Motor neuron (in vitro differentiated cells): Measurements from ENCODE around the gene S1PR2. TPM values are rescaled to one million over a fixed set of nuclear protein-coding genes. Genes with fewer than 3 reads are reported as not detected.

Experiments
- ATAC-seq, 8 experiments: fragments of 200-7000 bp; cut with Tn5 transposase; replicated peaks in 6 of 8; 2 replicates each; pipeline ENCODE4 v1.8.0; 2021; ENCODE audit warnings: mild to moderate bottlenecking in 8 of 8, moderate library complexity in 8 of 8
- H3K27ac ChIP-seq, 2 donors: fragments of 250-450 bp; sonication (Bioruptor Pico); 2 replicates each; pipeline ENCODE4 v1.9.0; 2021; ENCODE audit warnings: antibody characterized with exemption in 2 of 2, mild to moderate bottlenecking in 2 of 2, moderate library complexity in 1 of 2
- H3K4me1 ChIP-seq, 2 donors: fragments of 250-450 bp; sonication (Bioruptor Pico); replicated peaks in 1 of 2; 2 replicates each; pipeline ENCODE4 v1.6.1; 2021; ENCODE audit warnings: antibody characterized with exemption in 2 of 2, mild to moderate bottlenecking in 2 of 2, moderate library complexity in 1 of 2
- H3K4me3 ChIP-seq, 5 donors: fragments of 250-450 bp; sonication (Bioruptor Pico); 2 replicates each; pipeline ENCODE4 v1.9.0; 2021; ENCODE audit warnings: antibody characterized with exemption in 5 of 5, mild to moderate bottlenecking in 5 of 5, moderate library complexity in 4 of 5
- WGBS, 10 experiments: fragments of 450-650 bp; shearing (Covaris generic); methylation state at CpG; one replicate each; pipeline ENCODE4 v1.0.0; 2022; 5-methylcytosine and 5-hydroxymethylcytosine counted together
- in situ Hi-C, 9 experiments: fragments of 400-800 bp; cut with MboI; loops; one replicate each; pipeline ENCODE4 v1.15.0; 2021; ENCODE audit warnings: low sequenced_read_pairs in 9 of 9, low pct_unique_long_range_greater_than_20kb in 2 of 9; ENCODE audit not compliant: unreplicated experiment in 9 of 9
- total RNA-seq, 8 experiments: library from RNA; unstranded; fragments of 300-600 nt; gene quantifications; 2 replicates each; pipeline versions ENCODE4 v1.2.3 to v1.2.4, GENCODE V29; 2022

The S1PR2 gene
- total RNA-seq, 8 experiments from 2014 or later, result 1.5 to 14.8 (median 10.1) TPM

DNA sequence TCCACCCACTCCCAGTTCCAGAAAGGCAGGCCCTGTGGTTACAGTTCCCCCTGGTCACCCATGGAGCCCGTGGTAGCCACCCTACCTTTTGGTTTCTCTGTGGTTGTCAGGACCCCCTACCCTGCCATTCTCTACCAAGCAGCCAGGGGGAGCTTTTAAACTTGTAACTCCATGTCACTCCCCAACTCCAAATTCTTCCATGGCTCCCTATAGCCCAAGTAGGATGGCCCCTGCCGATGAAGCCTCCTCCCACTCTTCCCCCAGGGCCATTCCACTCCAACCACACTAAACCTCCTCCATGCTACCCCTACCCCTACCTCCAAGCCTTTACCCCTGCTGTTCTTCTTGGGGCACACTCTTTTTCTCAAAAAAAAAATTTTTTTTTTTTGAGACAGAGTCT is 2.2 kb downstream of the S1PR2 start:
- no peak for ATAC-seq
- Histone ChIP-seq H3K4me3 (no peak overlapping the region), H3K4me1 (peaks cover 0 to 26% of the 10 kb centered on the region in 2 donors), H3K27ac (no peak overlapping the region)
- 50 to 100% (median 65%) methylated on average over 1 to 2 of the region's 2 CpGs; no CpG with 5 or more reads in 6 of the 10 experiments for WGBS, 10 experiments
- in situ Hi-C loops, result loop anchor here in 3 of 9 experiments (25.0 kb wide), 1 partner anchor 292 kb away; the partner anchor contains the start of gene OLFM2 (in 3 of the 3)

DNA sequence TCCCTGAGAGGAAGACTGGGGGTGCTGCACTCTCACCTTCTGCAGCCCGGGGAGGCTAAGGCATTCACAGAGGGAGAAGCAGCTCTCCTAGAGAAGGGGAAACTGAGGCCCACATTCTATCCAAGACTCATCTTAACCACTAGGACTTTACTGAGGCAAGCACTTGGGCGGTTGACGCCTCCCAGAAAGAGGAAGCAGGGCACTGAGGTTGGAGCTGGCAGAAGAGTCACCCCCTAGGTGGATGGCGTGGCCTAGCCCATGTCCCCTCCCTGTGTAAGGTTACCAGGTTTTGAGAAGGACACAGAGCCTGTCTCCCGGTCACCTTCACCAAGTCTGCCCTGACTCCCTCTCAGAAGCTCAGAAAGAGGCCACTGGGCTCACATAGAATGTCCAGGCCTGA is 2.7 kb downstream of the S1PR2 start:
- in situ Hi-C loops, result loop anchor here in 3 of 9 experiments (25.0 kb wide), 1 partner anchor 291 kb away; the partner anchor contains the start of gene OLFM2 (in 3 of the 3)
- WGBS, 10 experiments, result 60 to 100% (median 86%) methylated on average over 1 to 5 of the region's 5 CpGs; no CpG with 5 or more reads in 5 of the 10 experiments
- no peak overlapping the region for H3K4me3 ChIP-seq

GRCh38 chr19:10227026-10227971 is 3.8 kb downstream of the S1PR2 start:
- in situ Hi-C loops, result loop anchor here in 3 of 9 experiments (25.0 kb wide), 1 partner anchor 290 kb away; the partner anchor contains the start of gene OLFM2 (in 3 of the 3)
- Histone ChIP-seq H3K27ac (peak overlapping the region in 1 of 2 donors; percentile 82), H3K4me3 (no peak overlapping the region), H3K4me1 (peaks cover 0 to 26% of the 10 kb centered on the region in 2 donors)
- 20 to 100% (median 92%) methylated on average over 1 to 3 of the region's 28 CpGs; no CpG with 5 or more reads in 6 of the 10 experiments for WGBS, 10 experiments
- ATAC-seq, result peak in 5 of 8 experiments; percentile 2 to 52 (median 45)

More for the DNA sequence above, 2.7 kb downstream of the S1PR2 start:
- Histone ChIP-seq H3K4me1 (peaks cover 0 to 26% of the 10 kb centered on the region in 2 donors), H3K27ac (no peak overlapping the region)
- no peak for ATAC-seq

DNA sequence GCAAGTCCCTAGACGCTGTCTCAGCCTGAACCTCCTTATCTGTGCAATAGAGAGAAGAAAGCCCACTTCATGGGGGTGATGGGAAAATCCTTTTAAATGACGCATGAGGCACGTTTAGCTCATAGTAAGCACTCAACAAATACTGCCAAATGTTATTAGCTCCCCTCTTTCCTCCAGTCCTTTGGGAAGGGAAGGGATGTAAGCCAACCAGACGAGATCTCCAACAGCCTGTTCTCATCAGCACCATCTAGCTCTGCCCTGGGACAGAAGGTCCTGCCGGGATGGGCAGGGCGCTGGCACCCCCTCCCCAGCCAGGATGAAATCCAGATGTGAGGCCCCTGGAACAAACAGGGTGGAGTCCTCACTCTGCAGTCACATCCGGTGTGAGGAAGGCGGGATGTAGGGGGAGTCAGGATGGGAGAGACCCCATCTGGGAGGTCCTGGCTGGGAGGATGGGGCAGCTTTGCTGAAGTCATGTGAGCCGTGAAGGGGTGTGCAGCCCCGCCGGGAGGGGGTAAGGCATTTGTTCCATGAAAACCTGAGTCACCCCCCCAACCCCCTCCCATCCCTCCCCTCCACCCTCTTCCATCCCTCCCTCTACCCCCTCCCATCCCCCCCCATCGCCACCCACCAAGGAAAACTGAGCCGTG is 4.6 kb downstream of the S1PR2 start:
- Histone ChIP-seq H3K4me1 (peaks cover 0 to 25% of the 10 kb centered on the region in 2 donors), H3K4me3 (no peak overlapping the region), H3K27ac (peak overlapping the region in 1 of 2 donors; percentile 4)
- peak in 5 of 8 experiments; percentile 10 to 43 (median 33) for ATAC-seq
- WGBS, 10 experiments, result 0 to 100% (median 56%) methylated on average over 1 to 5 of the region's 13 CpGs; no CpG with 5 or more reads in 2 of the 10 experiments
- in situ Hi-C loops, result loop anchor here in 3 of 9 experiments (25.0 kb wide), 1 partner anchor 289 kb away; the partner anchor contains the start of gene OLFM2 (in 3 of the 3)

DNA sequence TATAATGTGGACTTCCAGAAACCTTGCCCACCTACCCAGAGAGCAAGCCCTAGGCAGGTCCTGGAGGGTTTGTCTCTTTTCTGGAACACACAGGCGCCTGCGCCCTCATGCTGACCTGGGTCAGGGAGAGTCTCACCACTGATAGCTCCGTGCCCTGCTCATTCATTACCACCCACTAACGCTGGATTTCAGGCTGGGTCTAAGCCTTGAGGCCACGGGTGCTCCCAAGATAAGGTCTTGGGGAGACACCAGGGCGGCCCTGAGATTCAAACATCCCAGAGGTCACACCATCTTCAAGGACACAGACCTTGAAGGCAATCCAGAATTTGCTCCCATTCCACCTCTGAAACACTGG is 5.1 kb downstream of the S1PR2 start:
- no peak overlapping the region for H3K4me3 ChIP-seq
- in situ Hi-C loops, result loop anchor here in 3 of 9 experiments (25.0 kb wide), 1 partner anchor 289 kb away; the partner anchor contains the start of gene OLFM2 (in 3 of the 3)

DNA sequence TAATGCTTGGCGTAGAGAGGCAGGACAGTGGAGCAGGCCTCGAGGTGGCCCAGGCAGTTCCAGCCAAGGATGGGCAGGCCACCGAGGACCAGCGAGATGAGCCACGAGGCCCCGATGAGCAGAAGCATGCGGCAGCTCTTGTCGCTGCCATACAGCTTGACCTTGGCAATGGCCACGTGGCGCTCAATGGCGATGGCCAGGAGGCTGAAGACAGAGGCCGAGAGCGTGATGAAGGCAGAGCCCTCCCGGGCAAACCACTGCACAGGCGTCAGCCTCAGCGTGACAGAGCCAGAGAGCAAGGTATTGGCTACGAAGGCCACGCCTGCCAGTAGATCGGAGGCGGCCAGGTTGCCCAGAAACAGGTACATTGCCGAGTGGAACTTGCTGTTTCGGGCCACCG is 6.8 kb downstream of the S1PR2 start:
- WGBS, 10 experiments, result 93 to 100% (median 100%) methylated on average over 1 to 16 of the region's 23 CpGs; no CpG with 5 or more reads in 4 of the 10 experiments
- in situ Hi-C loops, result no loop called here

More for the DNA sequence above, 5.1 kb downstream of the S1PR2 start:
- 0 to 100% (median 88%) methylated on average over 1 to 5 of the region's 6 CpGs; no CpG with 5 or more reads in 3 of the 10 experiments for WGBS, 10 experiments
- Histone ChIP-seq H3K4me1 (peaks cover 0 to 24% of the 10 kb centered on the region in 2 donors), H3K27ac (no peak overlapping the region)
- ATAC-seq, result no peak

DNA sequence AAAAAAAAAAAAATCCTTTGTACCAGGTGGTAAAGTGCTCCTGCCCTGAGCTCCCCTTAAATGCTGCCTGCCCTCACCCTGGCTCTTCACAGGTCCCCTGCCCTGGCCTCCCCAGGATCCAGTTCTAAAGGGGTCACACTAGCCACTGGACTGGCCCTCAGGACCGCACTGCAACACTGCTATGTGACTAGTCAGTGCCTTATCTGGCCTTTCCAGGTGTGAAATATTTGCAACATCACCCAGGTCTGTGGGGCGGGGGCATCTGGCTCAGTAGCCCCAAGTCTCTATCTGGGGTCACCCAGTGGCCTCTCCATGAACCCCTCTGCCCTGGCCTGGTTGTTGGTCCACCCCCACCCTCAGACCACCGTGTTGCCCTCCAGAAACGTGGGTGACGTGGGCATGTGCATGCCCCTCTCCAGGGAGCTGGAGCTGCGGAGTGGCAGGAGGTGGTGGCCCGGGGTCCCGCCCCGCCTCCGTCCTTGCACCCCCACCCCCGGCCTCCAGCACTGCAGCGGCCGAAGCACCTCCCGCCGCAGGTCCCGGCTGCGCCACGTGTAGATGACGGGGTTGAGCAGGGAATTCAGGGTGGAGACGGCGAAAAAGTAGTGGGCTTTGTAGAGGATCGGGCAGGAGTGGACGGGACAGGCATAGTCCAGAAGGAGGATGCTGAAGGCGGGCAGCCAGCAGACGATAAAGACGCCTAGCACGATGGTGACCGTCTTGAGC is 7.5 kb downstream of the S1PR2 start:
- WGBS, 10 experiments, result 98 to 100% (median 100%) methylated on average over 1 to 7 of the region's 28 CpGs; no CpG with 5 or more reads in 7 of the 10 experiments
- in situ Hi-C loops, result no loop called here
- Histone ChIP-seq H3K4me3 (no peak overlapping the region), H3K27ac (no peak overlapping the region), H3K4me1 (peaks cover 0 to 15% of the 10 kb centered on the region in 2 donors)
- ATAC-seq, result no peak

More for the DNA sequence above, 6.8 kb downstream of the S1PR2 start:
- no peak for ATAC-seq
- H3K4me1 ChIP-seq, result peaks cover 0 to 21% of the 10 kb centered on the region in 2 donors
- H3K27ac ChIP-seq, result no peak overlapping the region
- H3K4me3 ChIP-seq, result no peak overlapping the region

- Histone ChIP-seq H3K27ac (no peak overlapping the region), H3K4me3 (no peak overlapping the region), H3K4me1 (peaks cover 0 to 10% of the 10 kb centered on the region in 2 donors)
- in situ Hi-C loops, result no loop called here
- no peak for ATAC-seq
- WGBS, 10 experiments, result 50 to 100% (median 95%) methylated on average over 1 to 6 of the region's 14 CpGs; no CpG with 5 or more reads in 2 of the 10 experiments
Measured at GRCh38 chr19:10222201-10222890, 8.8 kb downstream of the S1PR2 start.

DNA sequence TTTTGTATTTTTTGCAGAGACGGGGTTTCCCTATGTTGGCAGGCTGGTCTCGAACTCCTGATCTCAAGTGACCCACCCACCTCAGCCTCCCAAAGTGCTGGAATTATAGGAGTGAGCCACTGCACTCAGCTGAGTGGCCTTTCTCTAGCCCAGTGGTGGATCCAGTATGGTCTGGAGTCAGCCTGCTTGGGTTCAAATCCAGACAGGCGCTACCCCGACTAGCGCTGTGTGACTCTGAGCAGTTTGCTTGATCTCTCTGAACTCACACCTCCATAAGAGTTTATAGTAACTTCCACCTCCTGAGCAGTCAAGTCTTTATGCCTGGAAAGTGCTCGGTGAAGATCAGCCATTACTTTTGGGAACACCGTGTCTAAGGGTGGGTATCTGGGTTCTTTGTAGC is 10.4 kb downstream of the S1PR2 start:
- Histone ChIP-seq H3K4me3 (no peak overlapping the region), H3K27ac (no peak overlapping the region), H3K4me1 (no peaks in the 10 kb centered on the region)
- in situ Hi-C loops, result no loop called here
- no peak for ATAC-seq
- 80 to 100% (median 90%) methylated on average over 1 to 4 of the region's 7 CpGs; no CpG with 5 or more reads in 5 of the 10 experiments for WGBS, 10 experiments

DNA sequence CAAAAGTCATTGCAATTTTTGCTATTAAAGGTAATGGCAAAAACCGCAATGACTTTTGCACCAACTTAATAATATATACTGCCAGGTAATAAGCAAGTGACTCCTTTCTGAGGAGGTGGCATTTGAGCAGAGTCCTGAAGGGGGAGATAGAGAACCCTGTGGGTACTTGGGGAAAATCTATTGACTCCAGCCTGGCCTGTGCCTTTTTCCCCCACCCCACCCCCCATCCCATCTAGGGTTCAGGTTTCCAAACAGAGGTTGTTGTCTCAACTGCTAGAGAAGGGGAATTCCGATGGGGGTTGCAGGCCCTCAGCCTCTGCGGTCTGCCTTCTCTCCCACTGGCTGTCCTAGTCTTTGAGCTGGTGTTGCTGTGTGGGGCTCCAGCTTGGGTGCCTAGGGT is 11.5 kb downstream of the S1PR2 start:
- peak in 1 of 8 experiments; percentile 30 for ATAC-seq
- no peaks in the 10 kb centered on the region for H3K4me1 ChIP-seq
- H3K4me3 ChIP-seq, result no peak overlapping the region
- WGBS, 10 experiments, result 0 to 71% (median 27%) methylated on average over 1 to 2 of the region's 3 CpGs; no CpG with 5 or more reads in 1 of the 10 experiments
- no peak overlapping the region for H3K27ac ChIP-seq
- in situ Hi-C loops, result no loop called here

GRCh38 chr19:10217085-10217484 is 14.0 kb downstream of the S1PR2 start:
- Histone ChIP-seq H3K27ac (no peak overlapping the region), H3K4me3 (no peak overlapping the region), H3K4me1 (no peaks in the 10 kb centered on the region)
- WGBS, 10 experiments, result 21 to 100% (median 86%) methylated on average over 1 to 4 of the region's 9 CpGs; no CpG with 5 or more reads in 2 of the 10 experiments
- in situ Hi-C loops, result no loop called here
- ATAC-seq, result no peak
